IPS-15b (cell line): ENCODE results near the gene B4GALNT1.

ENCODE experiments used
- H3K27me3 ChIP-seq: one replicate; pipeline ENCODE4 v1.6.1; 2013; ENCODE audit warnings: low read length; ENCODE audit not compliant: control insufficient read depth, insufficient read depth
- H3K36me3 ChIP-seq: one replicate; pipeline ENCODE4 v1.6.1; 2013; ENCODE audit warnings: low read length; ENCODE audit not compliant: control insufficient read depth, insufficient read depth
- H3K4me1 ChIP-seq: one replicate; pipeline ENCODE4 v1.6.1; 2013; ENCODE audit warnings: mild to moderate bottlenecking, low read length; ENCODE audit not compliant: control insufficient read depth, insufficient read depth
- H3K4me3 ChIP-seq: one replicate; pipeline ENCODE4 v1.5.1; 2013; ENCODE audit warnings: low read depth, low read length
- H3K9ac ChIP-seq: one replicate; pipeline ENCODE4 v1.6.1; 2013; ENCODE audit warnings: low read depth, mild to moderate bottlenecking, low read length
- H3K9me3 ChIP-seq: one replicate; pipeline ENCODE4 v1.6.1; 2013; ENCODE audit warnings: mild to moderate bottlenecking, low read length; ENCODE audit not compliant: control insufficient read depth, insufficient read depth

Gene B4GALNT1

DNA sequence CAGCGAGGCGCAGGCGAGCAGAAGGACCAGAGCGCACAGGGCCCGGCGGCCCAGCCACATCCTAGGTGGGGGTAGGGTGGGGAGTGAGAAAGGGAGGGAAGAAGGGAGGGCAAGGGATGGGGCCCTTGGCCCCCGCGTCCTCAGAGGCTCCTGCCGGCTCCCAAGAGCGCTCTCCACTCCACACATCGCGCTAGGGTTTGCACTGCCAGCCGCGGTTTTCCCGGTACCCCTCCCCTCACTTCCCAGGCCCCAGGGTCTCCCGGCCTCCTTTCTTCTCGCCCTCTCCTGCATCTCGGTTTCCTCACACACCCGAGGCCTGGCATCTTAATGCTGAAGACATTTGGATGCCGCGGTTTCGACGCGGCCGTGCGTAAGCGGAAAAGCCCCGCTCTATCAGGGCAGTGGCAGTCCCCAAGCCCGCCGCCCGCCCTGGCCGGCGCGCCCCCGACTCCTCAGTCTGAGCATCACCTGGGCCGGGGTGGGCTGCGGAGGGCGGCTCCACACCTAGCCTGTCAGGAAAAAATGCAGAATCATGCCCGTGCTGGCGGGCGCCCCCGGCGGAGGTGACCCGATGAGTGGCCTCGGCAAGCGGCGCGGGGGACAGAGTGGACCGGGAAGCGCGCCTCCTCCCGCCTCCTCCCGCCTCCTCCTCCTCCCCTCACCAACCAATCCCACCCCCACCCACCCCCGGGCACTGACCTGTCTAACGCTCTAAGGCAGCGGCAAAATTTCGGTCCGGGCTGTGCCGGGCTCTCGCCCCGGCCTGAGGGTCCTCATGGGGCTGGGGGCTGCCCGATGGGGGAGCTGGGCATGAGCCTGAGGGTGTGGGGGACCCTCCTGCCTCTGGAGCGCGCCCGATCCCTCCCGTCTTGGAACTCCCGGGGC lies 686 bp downstream of the B4GALNT1 start:
- Histone ChIP-seq H3K4me1 (peaks cover 4% of the 10 kb centered on the region), H3K9ac (no peak overlapping the region), H3K36me3 (no peaks in the 10 kb centered on the region), H3K4me3 (peak overlapping the region; percentile 58), H3K9me3 (no peaks in the 10 kb centered on the region), H3K27me3 (peaks cover 70% of the 10 kb centered on the region)

DNA sequence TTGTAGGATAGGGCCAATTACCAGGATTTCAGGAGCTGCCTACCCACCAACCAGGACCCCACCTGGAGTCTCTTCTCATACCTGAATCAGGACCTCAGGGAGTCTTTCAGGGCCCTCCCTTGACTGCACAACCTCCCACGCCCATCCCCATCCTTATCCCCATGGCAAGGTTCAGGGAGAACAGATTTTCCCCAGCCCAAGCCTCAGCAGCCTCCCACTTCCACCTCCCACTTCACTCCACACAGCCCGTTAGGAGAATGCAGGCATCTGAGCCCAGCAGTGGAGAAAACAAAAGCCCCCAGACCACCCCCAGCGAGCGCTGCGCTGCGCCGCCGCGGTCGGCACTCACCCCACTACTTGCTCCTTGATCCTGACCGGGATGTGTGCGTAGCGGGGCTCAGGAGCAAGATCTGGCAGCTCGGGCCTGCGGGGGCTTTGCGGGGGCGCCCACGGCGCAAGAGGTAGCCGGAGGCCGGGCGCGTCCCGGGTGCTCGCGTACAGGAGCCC lies 1.4 kb downstream of the B4GALNT1 start:
- peak overlapping the region; percentile 58 for H3K4me3 ChIP-seq
- H3K9ac ChIP-seq: no peak overlapping the region
- H3K9me3 ChIP-seq: no peaks in the 10 kb centered on the region
- peaks cover 77% of the 10 kb centered on the region for H3K27me3 ChIP-seq
- H3K4me1 ChIP-seq: peaks cover 4% of the 10 kb centered on the region
- no peaks in the 10 kb centered on the region for H3K36me3 ChIP-seq

GRCh38 chr12:57630891-57631433 lies 2.0 kb downstream of the B4GALNT1 start:
- Histone ChIP-seq H3K4me3 (peak overlapping the region; percentile 58), H3K27me3 (peaks cover 82% of the 10 kb centered on the region), H3K9me3 (no peaks in the 10 kb centered on the region), H3K4me1 (peaks cover 4% of the 10 kb centered on the region), H3K9ac (no peak overlapping the region), H3K36me3 (no peaks in the 10 kb centered on the region)

- Histone ChIP-seq H3K4me3 (peak overlapping the region; percentile 22), H3K4me1 (peaks cover 4% of the 10 kb centered on the region), H3K36me3 (no peaks in the 10 kb centered on the region), H3K27me3 (peaks cover 85% of the 10 kb centered on the region), H3K9me3 (no peaks in the 10 kb centered on the region), H3K9ac (no peak overlapping the region)
Observed at GRCh38 chr12:57629897-57630471, 3.0 kb downstream of the B4GALNT1 start.

DNA sequence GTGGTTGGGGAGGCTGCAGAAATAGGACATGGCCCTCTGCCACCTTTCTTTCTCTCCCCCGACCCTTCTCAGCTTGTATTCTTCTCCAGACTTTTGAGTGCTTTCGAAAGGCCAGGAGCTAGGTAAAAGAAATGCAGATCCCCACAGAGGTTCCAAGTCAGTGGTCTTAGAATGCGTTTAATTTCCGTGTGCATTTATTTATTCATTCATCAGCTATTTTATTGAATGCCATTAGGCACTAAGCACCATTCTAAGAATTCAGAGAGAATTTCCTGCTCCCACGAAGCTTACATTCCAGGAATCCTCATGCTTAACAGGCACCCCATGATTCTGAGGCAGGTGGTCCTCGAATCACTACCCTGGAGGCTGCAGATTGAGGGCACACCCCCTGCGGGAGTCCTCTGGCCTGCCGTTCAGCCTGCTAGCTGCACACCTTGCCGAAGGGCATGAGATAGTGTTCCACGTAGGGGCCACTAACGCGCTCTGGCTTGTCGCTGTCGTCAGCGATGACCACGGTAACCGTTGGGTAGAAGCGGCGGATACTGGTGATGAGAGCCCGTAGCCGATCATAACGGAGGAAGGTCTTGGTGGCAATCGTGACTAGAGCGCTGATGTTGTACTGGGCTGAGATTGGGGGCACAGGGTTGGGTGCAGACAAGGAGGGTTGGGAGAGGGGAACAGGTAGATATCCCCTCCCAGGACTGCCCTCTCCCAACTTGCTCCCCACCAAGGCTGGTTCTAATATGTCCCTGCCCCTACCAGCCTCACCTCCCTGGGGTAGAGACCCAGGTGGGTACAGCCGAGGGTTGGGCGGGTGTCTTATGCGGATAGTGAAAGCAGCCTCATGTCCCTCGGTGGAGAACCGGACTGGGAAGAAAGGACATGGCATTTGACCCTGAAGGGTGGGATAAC lies 4.5 kb downstream of the B4GALNT1 start:
- Histone ChIP-seq H3K4me3 (peak overlapping the region; percentile 39), H3K9ac (no peak overlapping the region), H3K27me3 (peaks cover 93% of the 10 kb centered on the region), H3K9me3 (no peaks in the 10 kb centered on the region), H3K4me1 (peaks cover 4% of the 10 kb centered on the region), H3K36me3 (no peaks in the 10 kb centered on the region)

GRCh38 chr12:57627501-57628279 lies 5.3 kb downstream of the B4GALNT1 start:
- Histone ChIP-seq H3K9ac (no peak overlapping the region), H3K27me3 (peaks cover 98% of the 10 kb centered on the region), H3K36me3 (no peaks in the 10 kb centered on the region), H3K9me3 (no peaks in the 10 kb centered on the region), H3K4me3 (peak overlapping the region; percentile 39), H3K4me1 (peaks cover 4% of the 10 kb centered on the region)

DNA sequence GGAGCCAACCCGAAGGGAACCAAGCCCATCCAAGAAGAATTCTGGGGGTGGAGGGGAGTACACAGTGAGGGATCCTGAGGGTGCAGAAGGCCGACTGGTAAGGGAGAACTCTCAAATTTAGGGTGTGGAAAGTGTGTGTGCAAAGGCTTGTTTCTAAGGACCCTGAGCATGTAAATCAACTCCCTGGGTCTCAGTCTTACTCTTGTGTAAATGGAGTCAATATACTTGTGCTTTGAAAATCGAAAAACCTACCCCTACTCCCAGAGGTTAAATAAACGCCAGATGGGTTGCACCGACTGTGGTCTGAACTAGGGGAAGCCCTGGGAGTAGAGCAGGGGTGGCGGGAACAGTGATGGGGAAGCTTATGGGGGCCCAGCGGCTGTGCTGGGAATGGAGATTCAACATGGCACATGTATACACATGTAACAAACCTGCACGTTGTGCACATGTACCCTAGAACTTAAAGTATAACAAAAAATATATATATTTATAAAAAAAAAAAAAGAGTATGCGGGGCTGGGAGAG lies 6.0 kb downstream of the B4GALNT1 start:
- Histone ChIP-seq H3K9ac (no peak overlapping the region), H3K4me1 (peaks cover 4% of the 10 kb centered on the region), H3K9me3 (no peaks in the 10 kb centered on the region), H3K4me3 (peak overlapping the region; percentile 39), H3K27me3 (peaks cover 100% of the 10 kb centered on the region), H3K36me3 (no peaks in the 10 kb centered on the region)

- peaks cover 100% of the 10 kb centered on the region for H3K27me3 ChIP-seq
- H3K4me3 ChIP-seq: peak overlapping the region; percentile 16
- peaks cover 3% of the 10 kb centered on the region for H3K4me1 ChIP-seq
- no peaks in the 10 kb centered on the region for H3K9me3 ChIP-seq
- H3K9ac ChIP-seq: no peak overlapping the region
- no peaks in the 10 kb centered on the region for H3K36me3 ChIP-seq
Observed at GRCh38 chr12:57626111-57626920, 6.7 kb downstream of the B4GALNT1 start.

- Histone ChIP-seq H3K36me3 (no peaks in the 10 kb centered on the region), H3K4me1 (no peaks in the 10 kb centered on the region), H3K4me3 (no peak overlapping the region), H3K9me3 (no peaks in the 10 kb centered on the region), H3K27me3 (peaks cover 100% of the 10 kb centered on the region), H3K9ac (no peak overlapping the region)
Observed at GRCh38 chr12:57625261-57626032, 7.6 kb downstream of the B4GALNT1 start.
